Mesenteric fat pad (tissue), 1 donor: ENCODE results near the gene CATSPERZ. TPM values are rescaled to one million over a fixed set of nuclear protein-coding genes. Genes with fewer than 3 reads are reported as not detected.

Experiments used
- DNase-seq: peaks from one replicate; pipeline ENCODE4 v3.0.0-alpha.2; 2020; ENCODE audit warnings: low spot score
- total RNA-seq: library from RNA; stranded (reverse); fragmentation: NEBNext Ultra II Directional; extraction: Animal tissue kit (Norgen Biotek cat#: 25700); gene quantifications from one replicate; pipeline ENCODE4 v1.2.1, GENCODE V29; 2021
- donor health status: DM: yes; HTN: yes; CAD: no.

CATSPERZ gene
- total RNA-seq, 1 donor from 2014 or later: not detected

DNA sequence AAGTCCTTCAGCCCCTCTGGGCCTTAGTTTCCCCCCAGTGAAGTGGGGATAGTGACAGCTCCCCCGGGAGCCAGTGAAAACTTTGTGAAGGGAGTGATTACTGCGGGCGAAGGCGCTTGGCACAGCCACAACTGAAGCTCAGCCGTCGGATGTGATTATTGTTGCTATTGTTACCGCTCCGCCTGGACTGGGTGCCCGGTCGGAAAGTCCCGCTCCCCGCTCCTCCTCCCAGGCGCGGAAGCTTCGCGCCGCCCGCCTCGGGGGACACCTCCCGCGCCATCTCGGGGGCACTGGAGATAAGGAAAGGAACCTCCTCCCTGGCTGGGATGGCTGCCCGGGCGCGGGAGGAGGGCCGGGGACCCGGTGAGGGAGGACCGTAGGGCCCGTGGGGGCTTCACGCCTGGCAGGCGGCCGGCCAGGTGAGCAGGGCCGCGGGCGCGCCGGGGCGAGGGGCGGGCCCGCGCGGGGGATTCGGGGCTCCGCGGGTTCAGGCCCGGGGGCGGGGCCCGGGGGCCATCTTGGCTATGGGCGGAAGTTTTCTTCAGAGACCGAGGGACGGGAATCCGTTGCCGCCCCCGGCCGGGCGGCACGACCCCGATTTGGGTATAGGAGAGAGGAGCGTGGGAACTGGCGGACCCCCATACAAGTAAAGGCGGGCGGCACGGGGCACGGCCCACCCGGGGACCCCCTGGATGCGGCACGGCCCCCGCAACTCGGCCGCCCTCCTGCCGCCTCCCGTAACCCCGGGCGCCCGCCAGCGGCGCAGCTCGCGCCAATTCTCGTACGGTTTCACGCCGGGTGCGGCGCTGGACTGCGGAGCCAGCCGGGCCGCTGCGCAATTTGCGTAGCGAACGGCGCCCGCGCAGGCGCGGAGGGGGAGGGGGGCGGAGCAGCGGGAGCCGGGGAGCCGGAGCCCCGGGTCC is 14.9 kb upstream of the CATSPERZ start, which contains the start of gene GPR137:
Gene GPR137 (plus strand): TSS at position 887 of the 923 bp plus-strand sequence. CDS start 677 bp downstream, outside the sequence.
- DNase-seq: peak; percentile 97

DNA sequence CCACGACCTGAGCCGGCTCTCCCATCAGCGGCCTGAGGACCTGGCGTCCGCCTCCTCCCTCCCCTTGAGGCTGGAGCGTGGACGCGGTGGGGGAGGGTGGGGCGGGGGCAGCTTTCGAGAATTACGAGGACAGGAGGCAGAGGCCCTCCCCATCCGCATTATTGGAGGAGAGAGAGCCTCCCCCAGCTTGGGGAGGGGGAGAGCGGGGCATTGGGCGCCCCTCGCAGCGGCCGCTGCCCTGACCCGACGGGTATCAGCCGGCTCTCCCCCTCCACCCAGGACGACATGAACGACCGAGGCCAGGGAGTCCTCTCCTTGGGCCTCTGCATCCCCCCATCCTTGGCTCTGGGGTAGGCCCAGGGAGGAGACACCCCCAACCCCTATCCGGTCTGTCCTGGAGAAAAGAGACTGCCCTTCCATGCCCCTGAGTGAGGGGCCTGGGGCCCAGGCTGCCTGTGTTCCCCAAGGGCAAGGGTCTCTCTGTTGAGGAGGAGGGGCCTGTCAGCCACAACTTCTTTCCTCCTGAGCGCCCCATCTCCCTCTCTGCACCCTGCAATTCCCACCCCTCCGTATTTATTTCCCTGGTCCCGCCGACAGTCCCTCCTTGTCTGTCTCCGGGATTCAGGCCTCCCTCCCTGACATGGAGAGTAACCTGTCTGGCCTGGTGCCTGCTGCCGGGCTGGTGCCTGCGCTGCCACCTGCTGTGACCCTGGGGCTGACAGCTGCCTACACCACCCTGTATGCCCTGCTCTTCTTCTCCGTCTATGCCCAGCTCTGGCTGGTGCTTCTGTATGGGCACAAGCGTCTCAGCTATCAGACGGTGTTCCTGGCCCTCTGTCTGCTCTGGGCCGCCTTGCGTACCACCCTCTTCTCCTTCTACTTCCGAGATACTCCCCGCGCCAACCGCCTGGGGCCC is 14.0 kb upstream of the CATSPERZ start:
- DNase-seq: no peak

DNA sequence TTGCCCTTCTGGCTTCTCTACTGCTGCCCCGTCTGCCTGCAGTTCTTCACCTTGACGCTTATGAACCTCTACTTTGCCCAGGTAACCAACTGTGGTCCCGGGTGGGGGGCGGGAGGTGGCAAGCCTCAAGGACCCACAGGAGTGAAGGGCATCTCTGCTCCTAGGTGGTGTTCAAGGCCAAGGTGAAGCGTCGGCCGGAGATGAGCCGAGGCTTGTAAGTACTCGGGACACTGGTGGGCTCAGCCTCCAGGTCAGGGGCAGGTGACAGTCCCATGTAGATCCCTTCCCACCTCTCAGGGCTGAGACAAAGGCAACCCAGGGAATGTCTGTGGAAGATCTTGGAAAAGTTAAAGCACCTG is 13.4 kb upstream of the CATSPERZ start:
- no peak for DNase-seq

DNA sequence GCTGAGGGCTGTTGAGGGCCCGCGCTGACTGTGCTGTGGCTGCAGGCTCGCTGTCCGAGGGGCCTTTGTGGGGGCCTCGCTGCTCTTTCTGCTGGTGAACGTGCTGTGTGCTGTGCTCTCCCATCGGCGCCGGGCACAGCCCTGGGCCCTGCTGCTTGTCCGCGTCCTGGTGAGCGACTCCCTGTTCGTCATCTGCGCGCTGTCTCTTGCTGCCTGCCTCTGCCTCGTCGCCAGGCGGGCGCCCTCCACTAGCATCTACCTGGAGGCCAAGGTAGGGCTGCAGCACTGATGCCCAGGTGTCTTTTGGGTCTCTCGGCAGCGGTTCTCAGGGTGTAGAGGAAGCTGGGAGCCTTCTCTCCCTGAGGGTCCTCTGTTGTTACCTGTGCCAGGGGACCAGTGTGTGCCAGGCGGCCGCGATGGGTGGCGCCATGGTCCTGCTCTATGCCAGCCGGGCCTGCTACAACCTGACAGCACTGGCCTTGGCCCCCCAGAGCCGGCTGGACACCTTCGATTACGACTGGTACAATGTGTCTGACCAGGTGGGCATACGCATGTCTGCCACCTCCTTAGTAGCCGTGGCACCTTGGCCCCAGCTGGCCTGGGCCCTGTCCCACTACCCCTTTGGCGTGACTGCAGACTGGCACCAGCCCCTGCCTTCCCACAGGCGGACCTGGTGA is 12.3 kb upstream of the CATSPERZ start:
- no peak for DNase-seq

DNA sequence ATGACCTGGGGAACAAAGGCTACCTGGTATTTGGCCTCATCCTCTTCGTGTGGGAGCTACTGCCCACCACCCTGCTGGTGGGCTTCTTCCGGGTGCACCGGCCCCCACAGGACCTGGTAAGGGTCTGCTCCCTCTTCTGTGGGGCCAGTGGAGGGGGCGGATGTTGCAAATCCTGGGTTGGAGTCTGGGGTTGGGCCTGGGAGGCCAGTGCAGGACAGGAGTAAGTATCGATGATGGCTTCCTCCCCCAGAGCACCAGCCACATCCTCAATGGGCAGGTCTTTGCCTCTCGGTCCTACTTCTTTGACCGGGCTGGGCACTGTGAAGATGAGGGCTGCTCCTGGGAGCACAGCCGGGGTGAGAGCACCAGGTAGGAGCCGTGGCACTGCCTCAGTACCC is 11.8 kb upstream of the CATSPERZ start:
- no peak for DNase-seq

DNA sequence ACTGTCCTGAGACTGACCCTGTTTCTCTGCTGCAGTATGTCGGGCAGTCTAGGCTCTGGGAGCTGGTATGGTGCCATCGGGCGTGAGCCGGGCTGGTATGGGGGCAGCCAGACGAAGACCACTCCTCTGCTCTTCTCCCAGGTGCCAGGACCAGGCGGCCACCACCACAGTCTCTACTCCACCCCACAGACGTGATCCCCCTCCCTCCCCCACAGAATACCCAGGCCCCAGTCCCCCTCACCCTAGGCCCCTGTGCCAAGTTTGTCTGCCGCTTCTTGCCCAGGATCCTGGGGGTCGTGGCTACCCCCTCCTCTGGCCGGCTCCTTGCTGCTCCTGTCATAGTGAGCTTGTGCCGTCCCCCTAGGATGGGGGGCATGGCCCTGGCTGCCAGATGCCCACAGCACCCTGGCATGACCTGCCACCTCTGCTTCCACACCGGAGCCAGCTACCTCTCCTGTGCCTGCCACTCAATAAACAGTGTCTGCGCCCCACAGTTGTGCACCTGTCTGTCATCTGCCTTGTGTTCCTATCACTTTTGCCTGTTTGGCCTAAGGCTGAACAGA is 11.1 kb upstream of the CATSPERZ start:
- DNase-seq: no peak

DNA sequence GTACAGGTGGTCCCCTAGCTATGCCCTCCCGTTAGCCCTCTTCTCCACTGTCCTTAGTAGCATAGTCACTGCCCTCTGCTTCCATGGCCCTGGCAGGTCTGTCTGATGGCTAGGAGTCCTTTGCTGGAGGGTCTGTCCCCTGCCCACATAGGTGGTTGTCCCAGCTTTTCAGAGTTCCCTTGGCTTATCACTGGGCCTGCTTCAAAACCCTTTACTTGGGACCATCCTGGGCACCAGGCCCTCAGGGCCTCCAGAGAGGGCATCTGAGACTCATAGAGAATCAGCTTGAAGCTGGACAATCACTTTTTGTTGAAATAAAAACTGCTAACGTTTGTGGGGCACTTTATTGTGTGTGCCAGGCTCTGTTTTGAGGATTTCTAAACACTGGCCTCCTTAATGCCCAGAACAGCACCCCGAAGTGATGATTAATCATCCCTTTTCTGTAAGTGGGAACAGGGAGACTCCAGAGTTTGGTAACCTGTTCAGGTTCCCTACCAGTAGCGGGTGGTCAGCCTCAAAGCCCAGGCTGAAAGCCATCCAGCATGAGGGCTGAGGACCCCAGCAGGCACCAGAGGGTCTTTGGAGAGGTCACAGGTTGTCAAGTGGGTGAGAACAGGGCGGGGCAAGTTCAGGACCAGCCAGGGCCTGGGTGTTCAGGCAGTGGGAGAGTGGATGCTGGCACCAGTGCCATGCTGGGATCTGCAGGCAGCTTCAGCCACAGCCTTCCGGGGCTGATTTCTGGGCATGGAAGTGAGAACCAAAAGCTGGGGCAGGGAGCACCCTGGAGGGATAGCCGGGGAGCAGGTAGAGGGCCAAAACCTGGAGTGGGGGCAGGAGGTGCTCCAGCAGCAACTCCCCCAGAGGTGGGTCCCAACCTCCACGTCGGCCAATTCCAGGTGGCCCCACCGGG is 9.6 kb upstream of the CATSPERZ start:
- DNase-seq: no peak

DNA sequence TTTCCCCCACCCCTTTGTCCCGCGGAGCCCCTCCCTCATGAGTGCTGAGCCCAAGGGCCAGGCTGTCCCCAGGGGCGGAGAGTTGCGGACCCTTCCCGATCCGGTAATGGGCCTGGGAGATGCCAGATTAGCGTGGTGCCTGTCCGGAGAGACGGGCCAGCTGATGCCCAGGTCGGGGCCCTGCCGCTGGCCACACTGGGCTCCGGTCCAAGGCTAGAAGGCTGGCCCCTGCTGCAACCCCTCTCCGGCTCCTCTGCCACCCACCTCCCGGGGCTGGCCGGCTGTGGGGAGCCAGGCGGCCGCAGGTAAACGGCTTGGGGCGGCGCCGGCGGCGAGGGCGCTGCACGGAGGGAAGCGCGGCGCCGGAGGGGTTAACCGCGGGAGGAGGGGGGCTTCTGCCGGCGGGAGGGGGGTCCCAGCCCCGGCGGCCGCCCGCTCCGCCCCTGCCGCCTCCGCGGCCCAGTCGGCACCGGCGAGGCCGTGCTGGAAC is 8.9 kb upstream of the CATSPERZ start, which contains the start of gene KCNK4:
Gene KCNK4 (plus strand): TSS at position 41 of the 490 bp plus-strand sequence. CDS start 1,717 bp downstream, outside the sequence.
- no peak for DNase-seq

DNA sequence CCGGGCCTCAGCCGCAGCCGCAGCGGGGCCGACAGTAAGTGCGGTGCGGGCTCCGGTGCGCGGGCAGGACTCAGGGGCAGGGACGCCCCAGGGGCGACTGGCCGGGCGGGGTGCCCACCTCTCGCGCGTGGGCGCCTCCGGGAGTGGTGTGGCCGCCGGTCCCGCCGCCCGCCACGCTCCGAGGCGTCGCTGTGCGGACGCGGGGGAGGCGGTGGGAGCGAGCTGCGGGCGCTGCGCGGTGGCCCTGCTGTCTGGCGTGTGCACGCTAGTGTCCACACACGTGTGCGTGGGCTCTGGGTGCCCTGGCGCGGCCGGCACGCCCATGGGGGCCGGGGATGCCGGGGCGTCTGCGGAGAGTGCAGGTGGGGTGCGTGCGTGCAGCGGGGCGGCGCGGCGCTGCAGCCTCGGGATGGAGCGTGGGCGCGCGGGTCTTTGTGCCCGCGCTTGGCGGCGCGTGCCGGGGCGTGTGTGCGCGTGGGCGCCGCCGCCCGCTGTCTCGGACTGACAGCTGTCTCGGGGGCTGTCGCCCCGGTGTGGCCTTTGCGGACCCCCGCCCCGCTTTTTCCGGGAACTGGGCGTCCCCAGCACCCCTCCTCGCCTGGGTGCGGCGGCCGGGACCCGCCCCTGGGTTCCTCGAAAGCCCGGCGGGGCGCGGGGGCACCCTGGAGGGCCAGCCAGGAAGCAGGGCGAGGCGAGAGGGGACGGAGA is 8.3 kb upstream of the CATSPERZ start:
- DNase-seq: no peak

DNA sequence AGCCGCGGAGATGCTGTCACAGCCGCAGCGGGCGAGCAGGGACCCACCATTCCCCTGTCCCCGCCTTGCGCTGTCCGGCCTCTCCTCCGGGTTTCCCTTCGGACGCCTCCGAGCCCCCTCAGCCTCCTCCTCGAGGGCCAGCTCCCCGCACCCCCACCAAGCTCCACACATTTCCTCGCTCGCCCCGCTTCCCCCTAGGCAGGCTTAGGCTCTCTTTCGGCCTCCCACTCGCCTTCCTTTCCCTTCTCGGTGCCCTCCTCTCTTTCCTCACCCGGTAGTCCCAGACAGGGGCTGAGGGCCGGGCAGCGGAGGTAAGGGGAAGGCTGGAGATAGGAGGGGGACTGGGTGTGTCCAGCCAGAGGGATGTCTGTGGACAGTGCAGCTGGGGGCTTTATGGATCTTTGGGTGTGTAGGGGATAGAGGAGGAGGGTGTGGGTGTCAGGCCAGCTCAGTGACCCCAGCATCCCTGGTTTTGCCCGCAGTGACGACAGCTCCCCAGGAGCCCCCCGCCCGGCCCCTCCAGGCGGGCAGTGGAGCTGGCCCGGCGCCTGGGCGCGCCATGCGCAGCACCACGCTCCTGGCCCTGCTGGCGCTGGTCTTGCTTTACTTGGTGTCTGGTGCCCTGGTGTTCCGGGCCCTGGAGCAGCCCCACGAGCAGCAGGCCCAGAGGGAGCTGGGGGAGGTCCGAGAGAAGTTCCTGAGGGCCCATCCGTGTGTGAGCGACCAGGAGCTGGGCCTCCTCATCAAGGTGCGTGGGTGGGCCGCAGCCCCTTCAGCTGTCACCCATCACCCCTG is 7.5 kb upstream of the CATSPERZ start:
- no peak for DNase-seq

DNA sequence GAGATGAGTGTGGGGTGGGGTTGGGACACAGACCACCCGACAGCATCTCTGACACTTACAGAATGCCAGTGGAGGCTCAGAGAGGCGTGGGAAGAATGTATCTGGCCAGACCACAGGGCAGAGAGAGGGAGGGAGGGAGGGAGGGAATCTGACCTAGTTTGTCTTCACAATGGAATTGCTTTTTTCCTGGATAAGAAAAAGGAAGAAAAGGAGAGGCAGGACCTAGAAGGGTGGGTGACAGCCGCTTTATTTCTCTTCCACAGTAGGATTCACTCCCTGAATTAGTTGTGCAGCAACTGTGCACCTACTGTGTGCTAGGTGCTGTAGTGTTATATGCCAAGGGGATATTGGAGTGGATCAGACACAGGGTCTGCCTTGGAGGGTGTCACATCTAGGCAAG is 5.4 kb upstream of the CATSPERZ start:
- no peak for DNase-seq

DNA sequence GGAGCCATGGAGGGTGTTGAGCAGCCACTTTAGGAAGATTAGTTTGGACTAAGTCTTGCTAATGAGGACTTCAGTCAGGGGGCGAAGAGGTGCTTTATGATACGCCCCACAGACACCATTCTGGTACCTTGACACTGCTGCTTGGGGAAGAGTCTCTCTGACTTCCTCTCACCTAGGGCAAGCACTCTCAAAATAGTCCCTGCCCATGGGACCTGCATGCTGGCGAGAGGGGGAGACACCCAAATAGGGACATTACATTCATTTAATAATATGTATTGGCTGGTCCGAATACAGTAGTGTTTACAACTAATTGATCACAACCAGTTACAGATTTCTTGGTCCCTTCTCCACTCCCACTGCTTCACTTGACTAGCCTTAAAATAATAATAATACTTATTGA is 4.4 kb upstream of the CATSPERZ start:
- DNase-seq: no peak

DNA sequence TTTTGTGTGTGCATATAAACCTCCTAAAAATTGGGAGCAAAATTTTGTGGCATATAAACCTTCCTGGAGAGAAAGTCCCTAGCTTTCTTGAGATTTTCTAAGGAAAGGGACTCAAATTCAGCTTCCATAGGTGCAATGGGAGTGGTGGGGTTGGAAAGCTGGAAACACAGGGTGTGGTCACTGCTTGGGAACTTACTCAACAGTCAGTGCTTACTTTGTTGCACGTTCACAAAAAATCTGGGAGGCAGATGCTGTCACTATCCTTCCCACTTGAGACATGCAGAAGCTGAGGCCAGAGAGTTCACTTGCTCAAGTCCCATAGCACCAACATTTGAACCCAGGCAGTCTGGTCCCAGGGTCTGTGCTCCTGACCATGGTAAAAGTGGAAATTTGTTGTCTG is 3.9 kb upstream of the CATSPERZ start:
- no peak for DNase-seq

DNA sequence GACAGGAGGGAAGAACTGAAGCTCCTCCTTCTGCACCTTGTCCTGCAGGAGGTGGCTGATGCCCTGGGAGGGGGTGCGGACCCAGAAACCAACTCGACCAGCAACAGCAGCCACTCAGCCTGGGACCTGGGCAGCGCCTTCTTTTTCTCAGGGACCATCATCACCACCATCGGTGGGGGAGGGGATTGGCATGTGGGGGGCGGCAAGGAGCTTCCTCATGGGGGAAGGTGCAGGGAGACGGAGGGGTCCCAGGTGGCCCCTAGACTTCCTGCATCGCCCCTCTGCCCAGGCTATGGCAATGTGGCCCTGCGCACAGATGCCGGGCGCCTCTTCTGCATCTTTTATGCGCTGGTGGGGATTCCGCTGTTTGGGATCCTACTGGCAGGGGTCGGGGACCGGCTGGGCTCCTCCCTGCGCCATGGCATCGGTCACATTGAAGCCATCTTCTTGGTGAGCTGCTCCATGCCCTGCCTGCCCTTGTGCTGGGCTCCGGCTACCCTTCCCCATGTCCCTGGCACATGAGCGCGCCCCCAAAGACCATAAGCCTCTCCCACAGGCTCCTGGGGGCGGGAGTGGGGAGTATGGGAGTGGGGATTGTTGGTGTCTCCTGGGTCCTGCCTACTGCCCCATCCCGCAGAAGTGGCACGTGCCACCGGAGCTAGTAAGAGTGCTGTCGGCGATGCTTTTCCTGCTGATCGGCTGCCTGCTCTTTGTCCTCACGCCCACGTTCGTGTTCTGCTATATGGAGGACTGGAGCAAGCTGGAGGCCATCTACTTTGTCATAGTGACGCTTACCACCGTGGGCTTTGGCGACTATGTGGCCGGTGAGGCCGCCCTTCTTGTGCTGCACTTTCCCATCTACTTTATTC is 3.1 kb upstream of the CATSPERZ start:
- DNase-seq: no peak

DNA sequence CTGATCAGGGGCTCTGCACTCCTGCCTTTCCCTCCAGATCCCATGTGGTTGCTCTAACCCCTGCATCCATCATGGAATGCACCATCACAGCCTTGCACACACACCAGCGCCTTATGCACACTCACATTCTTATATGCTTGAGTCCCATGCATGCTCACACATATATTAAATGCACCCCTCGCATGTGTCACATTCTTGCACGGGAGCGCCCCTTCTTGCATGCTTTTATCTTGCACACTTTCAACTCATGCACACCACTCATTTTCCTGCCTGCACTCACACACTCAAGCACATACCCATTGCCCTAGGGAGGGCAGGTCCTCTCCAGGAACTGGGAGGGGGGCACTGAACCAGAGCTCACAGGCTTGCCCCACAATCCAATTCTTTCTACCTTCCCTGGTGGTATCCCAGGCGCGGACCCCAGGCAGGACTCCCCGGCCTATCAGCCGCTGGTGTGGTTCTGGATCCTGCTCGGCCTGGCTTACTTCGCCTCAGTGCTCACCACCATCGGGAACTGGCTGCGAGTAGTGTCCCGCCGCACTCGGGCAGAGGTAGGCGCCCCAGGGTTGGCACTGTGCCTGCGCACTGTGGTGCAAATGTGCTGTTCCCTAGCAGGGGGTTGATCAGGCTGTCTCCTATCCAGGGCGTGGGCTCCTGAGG is 2.3 kb upstream of the CATSPERZ start:
- no peak for DNase-seq

DNA sequence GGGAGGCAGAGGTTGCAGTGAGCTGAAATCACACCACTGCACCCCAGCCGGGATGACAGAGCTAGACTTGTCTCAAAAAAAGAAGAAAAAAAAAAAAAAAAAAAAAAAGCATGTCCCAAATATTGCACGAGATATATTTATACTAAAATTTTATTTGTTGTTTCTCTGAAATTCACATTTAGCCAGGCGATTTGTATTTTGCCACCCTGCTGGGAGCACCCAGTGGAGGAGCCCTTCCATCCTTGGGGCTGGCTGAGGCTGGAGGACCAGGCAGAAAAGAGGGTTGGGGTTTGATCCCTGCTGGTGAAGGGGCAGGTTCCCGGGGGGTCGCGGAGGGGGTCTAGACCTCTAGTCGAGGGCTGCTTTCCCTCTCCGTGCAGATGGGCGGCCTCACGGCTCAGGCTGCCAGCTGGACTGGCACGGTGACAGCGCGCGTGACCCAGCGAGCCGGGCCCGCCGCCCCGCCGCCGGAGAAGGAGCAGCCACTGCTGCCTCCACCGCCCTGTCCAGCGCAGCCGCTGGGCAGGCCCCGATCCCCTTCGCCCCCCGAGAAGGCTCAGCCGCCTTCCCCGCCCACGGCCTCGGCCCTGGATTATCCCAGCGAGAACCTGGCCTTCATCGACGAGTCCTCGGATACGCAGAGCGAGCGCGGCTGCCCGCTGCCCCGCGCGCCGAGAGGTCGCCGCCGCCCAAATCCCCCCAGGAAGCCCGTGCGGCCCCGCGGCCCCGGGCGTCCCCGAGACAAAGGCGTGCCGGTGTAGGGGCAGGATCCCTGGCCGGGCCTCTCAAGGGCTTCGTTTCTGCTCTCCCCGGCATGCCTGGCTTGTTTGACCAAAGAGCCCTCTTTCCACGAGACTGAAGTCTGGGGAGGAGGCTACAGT is 952 bp upstream of the CATSPERZ start:
- DNase-seq: no peak
